NCI-H345 (cell line): ENCODE results near the gene ABHD4.
A peak's percentile ranks its signal among the peaks of the same experiment; 100 is the strongest.
"Not testable (repeated sequence)": the region's sequence is repeated elsewhere in the genome, so short reads cannot be mapped to it uniquely, and the experiment has no call there.

Experiments
- DNase-seq: peaks from one replicate; lab custom pipeline; 2025; lab: John Stamatoyannopoulos, UW

The ABHD4 gene

DNA sequence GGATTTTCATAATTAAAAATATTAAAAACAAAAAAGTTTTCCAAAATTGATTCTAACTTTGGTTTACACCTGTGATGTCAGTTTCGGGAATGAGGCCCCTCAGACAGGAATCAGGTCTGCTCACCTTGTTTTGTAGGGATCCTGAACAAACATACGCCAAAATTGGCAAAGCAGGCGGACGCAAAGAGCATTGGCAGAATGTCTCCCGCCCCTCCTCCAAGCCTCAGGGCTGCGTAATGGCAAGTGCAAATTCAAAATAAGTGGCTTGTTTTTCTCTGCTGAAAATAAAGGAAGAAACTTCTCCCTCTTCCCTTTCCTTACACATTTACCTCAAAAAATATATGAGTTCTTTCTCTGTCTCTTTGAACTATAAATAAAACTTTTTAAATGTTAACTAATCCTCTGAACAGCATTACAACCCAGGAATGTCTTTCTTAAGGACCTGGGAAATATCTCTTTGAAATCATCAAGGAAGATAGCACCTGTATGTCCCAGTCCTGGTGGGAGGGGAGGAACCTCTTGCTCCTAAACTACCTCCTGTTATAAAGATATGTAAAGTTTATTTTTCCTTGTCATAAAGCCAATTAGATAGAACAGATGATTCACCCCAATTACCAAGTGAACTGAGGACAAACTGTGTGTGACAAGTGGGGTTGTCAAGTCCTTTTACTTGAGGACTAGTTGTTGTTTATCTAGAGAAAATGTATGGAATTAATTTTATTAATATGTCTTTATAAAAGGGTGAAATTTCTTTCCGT, 29.6 kb downstream of the ABHD4 start:
- no peak for DNase-seq

DNA sequence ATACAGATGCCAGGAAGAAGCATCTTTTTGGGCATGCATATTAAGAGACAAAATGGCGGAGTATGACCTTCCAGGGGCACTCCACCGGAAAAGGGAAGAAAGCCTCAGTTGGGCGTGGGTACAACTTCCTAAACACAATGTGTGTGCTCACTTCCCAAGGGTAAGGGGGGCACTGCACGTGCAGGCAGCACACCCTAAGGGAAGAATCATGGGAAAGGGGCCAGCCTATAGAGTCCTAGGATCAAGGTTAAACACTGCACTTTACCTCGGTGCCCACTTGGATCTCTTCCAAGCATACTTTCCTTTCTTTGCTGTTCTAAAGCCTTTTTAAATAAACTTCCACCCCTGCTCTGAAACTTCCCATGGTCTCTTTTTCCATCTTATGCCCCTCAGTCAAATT, 31.3 kb downstream of the ABHD4 start:
- no peak for DNase-seq

DNA sequence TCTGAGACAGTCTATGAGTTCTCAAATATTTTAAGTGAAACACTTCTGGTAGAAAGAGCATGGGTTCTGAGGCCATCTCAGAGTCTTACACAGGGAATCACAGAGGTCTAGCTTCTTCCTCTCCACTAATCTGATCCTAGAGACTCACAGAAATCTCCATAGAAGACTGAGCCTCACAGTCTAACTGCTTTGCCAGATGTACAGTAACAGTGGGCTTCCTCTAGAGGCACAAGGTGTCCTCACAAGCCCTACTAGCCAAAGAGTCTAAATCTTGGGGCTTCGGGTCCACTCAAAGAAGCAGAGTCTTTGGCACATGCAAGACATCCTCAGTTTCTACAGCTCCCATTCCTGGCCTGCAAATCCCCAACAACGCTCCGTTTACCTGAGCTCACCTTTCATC, 32.0 kb downstream of the ABHD4 start:
- no peak for DNase-seq

DNA sequence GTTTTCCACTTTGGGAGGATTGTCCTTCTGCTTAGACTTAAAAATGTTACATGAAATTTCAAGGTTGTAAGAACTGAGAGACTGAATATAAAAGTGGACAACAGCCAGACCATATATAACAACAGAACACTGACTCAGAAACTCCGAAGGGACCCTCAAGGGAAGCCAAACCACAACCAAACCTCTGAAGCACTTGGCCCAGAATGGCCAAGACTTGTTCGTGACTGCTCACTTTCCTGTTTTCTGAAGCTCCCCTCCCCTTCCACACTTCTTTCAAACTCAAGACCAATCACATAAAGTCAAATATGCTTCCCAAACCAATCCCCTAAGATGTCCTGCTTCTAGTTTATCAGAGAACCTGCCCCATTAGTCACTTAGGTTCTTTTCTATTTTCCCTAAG, 32.4 kb downstream of the ABHD4 start:
- DNase-seq: no peak

DNA sequence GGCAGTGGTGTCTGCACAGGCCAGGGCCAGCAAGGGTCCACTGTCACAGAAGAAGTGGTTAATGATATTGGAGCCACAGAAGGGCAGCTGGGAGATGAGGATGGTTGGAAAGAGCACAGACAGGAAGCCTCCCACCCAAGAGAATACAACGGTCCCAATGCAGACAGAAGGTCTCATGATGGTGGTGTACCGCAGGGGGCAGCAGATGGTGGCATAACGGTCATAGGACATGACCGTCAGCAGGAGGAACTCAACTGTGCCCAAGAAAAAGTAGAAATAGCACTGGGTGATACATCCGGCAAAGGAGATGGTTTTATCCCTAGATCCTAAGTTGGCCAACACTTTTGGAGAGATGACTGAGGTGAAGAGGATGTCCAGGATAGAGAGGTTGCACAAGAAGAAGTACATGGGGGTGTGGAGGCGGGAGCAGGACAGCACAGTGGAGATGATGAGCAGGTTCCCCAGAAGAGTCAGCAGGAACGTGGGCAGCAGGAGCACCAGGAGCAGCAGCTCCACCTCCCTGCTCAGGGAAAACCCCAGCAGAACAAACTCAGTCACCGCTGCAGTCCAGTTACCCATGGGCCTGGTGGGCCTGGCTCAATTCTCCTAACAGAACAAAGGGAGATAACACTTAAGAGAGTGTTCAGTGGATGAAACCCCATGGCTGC, 36.3 kb downstream of the ABHD4 start:
- DNase-seq: no peak

DNA sequence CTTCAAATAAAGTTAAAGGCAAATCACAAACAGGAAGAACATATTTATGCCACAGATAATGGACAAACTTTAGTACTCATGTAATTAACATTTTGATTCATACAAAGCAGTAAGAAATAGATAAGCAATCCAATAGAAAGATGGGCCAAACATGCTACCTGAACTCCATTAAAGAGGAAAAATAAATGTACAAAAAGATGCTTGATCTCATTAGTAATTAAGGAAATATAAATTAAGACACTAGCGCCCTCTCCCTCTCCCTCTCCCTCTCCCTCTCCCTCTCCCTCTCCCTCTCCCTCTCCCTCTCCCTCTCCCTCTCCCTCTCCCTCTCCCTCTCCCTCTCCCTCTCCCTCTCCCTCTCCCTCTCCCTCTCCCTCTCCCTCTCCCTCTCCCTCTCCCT, 37.9 kb downstream of the ABHD4 start:
- not testable (repeated sequence) for DNase-seq

DNA sequence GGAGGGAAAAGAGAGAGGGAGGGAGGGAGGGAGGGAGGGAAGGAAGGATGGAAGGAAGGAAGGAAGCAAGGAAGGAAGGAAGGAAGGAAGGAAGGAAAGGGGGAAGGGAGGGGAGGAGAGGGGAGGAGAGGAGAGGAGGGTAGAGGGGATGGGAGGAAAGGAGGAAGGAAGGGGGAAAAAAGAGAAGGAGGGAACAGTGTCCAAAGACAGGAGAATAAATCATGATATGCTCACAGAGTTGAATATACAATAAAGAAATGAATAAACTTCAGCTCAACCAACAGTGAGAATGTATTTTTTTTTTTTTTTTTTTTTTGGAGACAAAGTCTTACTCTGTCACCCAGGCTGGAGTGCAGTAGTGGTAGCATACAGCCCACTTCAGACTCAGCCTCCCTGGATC, 42.1 kb downstream of the ABHD4 start:
- DNase-seq: no peak

DNA sequence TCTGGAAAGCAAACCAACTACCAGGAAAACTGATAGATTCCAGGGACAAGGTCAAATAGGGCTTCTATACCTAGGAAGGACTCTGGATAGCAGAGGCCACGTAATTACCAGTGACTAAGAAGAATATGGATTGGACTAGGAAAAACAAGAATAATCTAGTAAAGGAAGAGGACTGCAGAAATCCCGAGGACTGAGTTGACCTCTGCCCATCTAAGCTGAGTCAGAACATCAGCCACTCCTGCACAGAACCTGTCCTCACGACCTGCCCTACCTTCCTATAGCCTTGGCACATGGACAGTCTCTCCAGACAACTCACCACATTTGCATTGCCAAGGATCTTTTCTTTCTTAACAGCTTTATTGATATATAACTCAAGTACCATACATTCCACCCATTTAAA, 43.7 kb downstream of the ABHD4 start:
- no peak for DNase-seq

DNA sequence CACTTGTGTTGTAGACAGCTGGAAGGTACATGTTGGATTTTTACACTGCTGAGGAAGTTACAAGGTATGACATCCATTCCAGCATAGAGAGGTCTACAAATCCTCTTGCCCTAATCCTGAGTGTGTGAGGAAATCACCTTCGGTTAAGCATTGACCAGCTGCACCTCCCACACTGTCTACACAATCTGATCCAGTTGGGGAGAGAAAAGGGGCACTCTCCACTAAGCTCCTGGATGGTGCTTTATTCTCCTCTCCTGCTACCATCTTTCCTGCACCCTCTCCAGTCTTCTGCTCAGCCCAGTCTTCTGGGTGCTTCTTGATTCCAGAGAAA, 46.2 kb downstream of the ABHD4 start, which contains the start of gene OR6J1:
OR6J1 (minus strand) TSS at position 48 of the 331 bp plus-strand sequence. CDS start 9,541 bp downstream, outside the sequence.
- DNase-seq: no peak

DNA sequence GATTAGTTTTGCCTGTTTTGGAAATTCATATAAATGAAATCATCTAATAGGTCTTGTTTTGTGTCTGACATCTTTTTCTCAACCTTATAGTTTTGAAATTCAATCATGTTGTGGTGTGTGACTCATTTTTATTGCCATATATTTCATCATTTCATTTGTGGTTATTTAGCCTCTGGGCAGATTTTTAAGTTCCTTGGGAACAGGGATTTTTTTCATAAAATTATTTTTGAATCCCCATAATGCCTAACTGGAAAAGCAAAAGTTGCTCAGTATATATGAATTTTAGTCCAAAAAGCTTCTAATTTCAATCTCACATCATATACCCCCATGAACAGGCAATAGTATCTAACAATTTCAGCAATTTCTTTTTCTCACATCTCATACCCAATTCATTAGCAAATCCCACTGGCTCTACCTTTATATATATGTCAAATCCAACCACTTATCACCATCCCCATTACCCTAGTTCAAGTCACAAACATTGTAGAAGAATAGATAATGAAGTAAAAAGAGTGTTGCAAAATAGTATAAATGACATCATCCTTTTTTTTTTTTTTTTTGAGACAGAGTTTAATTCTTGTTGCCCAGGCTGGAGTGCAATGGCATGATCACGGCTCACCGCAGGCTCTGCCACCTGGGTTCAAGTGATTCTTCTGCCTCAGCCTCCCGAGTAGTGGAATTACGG, 48.6 kb downstream of the ABHD4 start:
- no peak for DNase-seq

DNA sequence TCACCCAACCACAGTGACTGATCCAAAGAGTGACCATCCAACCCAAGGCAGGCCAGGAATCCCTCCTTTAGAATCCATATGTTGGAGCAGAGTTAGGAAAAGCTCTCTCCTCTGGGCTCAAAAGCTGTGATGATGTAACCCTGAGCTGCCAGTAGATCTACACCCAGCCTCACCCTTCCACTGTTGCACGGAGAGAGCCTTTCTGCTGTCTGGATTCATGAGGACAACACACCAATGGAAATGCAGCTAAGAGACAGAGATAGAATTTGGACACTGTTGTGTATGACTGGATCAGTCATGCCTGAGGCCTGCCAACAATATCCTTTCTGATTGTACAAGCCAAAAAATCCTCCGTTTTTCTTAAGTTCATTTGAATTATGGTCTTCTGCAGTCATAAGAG, 50.4 kb downstream of the ABHD4 start:
- no peak for DNase-seq

DNA sequence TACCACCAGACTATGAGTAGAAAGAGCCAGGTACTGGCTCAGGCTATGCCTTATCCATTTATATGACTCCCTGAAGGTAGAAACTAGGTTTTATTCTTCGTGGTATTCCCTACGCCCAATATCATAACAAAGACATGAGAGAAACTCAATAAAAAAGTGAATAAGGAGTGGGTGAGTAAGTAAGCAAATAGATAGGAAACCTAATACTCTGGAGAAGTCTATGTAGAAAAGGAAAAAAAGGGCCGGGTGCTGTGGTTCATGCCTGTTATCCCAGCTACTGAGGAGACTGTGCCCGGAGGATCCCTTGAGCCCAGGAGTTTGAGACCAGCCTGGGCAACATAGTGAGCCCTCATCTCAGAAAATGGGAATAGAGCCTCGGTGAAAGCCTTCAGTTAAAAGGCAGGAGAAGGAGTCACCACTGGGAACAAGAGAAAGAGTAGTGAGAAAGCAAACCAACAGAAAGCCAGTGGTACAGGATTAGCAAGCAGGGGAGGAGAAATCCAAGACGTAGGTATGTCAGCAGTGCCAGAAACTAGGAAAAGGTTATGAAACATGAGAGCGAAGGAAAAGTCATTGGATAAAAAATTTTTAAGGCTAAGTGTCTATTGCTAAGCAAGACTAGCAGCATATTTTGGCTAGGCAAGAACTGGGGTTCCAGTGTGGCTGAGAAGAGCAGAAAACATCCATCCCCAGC, 52.1 kb downstream of the ABHD4 start:
- no peak for DNase-seq

DNA sequence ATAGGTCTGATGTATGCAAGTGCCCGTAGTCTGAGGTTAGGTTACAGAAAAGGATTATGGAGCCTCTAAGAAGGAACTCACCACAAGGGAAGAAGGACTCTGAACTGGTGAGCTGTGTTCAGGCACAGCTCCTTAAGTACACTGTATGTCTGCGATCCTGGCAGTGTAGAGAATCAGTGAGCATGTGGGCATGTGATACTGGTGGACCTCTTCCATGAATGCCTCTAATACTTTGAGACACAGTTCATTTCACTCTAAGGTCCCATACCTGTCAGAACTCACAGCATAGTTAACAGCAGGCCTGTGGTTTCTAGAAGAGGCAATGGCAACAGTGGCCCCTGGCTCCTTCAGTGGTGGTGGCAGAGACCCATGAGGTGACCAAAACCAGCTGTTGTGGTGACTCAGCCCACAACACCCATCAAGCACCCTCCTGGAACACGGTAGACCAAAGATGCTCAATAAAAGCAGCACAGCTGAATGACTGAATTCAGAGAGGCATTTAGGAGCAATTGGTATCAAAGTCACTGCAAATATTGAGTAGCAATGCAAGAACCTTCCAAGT, 52.9 kb downstream of the ABHD4 start:
- DNase-seq: no peak

DNA sequence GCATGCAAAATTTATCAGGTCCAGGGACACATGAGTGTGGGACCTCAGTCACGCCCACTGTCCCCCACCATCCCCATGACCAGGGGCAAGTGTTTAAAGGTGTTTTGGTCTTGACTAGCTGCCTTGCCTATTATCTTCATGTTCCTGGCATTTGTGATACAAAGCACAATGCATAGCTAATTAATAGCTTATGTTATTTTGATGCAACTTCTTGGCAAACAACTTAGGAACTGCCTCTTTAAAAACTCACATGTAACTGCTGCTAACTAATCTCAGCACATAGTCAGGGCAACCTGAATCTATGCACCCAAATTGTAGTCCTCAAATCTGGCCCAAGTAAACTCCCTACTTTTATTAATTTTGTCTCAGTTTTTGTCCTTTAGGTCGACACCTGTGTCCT, 53.5 kb downstream of the ABHD4 start:
- no peak for DNase-seq

DNA sequence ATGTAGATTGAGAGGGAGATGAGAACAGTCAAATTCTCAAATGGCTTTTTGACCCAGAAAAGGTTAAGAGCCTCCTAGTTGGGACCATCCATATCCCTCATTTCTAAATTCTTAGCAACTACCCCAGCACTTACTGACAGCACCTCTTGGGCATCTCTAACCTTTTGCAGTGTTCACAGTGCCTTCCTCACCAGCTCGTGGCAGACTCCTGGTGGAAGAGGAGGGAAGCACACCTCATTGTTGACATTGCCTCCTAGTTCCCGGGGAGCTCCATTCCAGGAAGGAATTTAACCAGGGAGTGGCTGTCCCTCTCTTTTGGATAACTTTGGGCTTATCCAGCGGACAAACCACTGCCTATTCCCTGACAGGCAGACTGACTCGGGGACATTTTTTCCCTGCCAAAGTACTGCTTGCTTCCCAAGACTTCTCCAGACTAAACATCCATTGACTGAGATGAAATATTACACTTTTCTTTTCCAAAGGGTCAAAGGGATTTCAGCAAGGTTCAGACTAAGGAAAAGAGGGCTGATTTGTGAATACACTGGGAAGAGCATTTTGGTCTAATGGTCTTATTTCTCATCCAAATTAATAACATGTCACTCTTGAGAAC, 55.0 kb downstream of the ABHD4 start:
- peak; percentile 65 for DNase-seq

DNA sequence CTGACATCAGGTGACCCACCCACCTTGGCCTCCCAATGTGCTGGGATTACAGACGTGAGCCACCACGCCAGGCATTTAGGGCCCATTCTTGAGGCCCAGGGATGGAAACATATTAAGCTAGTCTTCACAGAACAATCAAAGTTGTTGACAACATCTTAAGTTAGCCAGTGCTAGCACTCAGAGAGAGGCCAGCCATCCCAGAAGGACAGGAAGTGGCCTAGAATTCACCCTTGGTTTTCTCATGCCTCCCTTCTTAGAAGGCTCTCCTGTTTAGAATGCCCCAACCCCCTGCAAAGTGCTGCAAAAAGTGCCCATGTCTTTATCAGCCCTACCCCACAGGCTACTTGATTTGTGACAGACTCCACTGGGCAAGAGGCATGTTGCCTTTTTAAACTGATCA, 58.1 kb downstream of the ABHD4 start:
- DNase-seq: no peak

DNA sequence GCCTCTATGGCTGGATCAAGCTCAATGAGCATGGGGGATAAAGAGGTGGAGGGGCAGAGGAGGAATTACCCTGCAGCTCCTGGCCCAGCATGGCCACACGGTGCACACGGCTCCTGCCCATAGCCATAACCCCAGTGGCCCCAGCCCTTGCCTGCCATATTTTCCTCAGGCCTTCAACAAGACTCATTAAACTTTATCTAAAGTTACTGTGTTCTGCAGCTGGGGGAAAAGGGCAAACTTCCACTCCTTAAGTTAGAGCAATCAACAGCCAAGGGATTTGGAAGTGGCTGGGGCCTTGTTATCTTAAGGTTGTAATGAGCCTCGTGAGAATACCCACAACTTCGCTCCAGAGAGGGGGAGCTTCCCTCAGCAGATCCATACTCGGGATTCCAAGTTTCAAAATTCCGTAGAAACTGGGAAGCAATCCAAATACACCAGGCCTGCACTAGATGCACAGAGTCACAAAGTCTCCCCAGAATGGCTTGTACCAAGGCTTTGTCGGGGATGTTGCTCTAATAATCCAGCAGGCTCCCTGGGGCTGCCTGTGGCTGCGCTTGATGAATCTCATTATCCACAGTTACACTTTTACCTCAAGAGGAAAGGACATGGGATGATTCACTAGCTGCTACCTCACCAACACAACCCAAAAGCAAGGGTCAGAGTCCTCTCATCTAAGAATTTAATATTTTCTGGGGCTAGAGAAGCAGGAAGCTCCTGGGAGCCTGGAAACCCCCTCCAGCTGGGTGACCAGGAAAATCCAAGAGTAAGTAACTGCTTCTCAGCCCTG, 59.0 kb downstream of the ABHD4 start:
- DNase-seq: no peak

DNA sequence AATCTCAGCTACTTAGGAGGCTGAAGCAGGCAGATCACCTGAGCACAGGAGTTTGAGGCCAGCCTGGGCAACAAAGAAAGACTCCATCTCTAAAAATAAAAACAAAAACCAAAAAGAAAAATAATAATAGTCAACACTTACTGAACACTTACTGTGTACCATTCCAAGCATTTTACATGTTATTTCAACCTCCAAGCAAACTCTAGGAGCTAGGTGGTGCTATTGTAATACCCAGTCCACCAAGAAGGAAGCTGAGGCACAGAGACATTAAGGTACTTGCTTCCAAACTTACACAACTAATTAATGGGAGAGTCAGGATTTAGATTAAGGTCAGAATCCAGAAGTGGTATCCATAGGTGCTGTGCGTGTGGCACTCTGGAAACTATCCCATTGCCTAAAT, 59.8 kb downstream of the ABHD4 start:
- no peak for DNase-seq

DNA sequence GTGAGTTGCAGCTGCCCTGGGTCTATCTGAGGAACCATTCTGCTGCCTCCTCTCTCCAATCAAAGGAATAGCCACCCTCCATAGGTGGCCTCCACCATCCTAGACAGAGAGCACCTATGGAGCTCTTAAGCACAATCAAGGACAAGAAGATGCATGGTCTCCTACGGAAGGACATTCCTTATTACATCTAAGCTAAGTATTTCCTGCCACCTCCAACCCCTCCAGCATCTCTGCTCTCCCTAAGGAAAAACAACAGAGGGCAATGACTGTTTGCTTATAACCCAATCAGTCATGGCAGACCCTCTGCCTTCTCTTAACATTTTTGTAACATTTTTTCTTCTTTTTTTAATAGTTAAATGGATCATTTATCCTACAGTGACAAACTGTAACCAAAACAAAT, 60.8 kb downstream of the ABHD4 start:
- no peak for DNase-seq

DNA sequence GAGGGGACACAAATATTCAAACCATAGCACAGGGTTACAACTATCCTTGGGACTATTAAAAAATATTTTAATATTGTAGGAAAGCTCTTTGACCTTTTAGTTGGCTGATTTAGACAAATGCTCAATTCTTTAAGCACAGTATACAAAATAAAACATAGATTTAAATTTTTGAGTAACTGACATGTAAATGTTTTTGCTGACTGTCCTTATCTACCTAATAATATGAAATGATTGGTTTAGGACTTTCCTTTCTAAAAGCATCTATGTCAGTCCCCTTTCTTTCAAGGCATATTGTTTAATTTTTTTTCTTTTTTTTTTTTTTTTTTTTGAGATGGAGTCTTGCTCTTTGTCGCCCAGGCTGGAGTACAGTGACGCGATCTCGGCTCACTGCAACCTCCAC, 62.6 kb downstream of the ABHD4 start:
- DNase-seq: no peak
